Fibroblast of lung (primary cell): ENCODE results near the gene CCT5. TPM values are rescaled to one million over a fixed set of nuclear protein-coding genes. Genes with fewer than 3 reads are reported as not detected.

Experiments
- DNase-seq, 2 donors: peaks; one replicate each; pipeline versions ENCODE4 v3.0.0 to v3.0.0-alpha.2; 2010; ENCODE audit warnings: low read depth in 2 of 2
- H2AFZ ChIP-seq: 2 replicates; pipeline ENCODE4 v1.5.1; 2012; ENCODE audit warnings: low read length, control low read depth, inconsistent platforms
- H3K27ac ChIP-seq: 2 replicates; pipeline ENCODE4 v1.5.1; 2011; ENCODE audit warnings: low read length, control low read depth; ENCODE audit not compliant: insufficient read depth
- H3K27me3 ChIP-seq: 2 replicates; pipeline ENCODE4 v1.5.1; 2011; ENCODE audit warnings: mild to moderate bottlenecking, low read length; ENCODE audit not compliant: control insufficient read depth, insufficient read depth
- H3K36me3 ChIP-seq: 2 replicates; pipeline ENCODE4 v1.5.1; 2011; ENCODE audit warnings: low read length; ENCODE audit not compliant: control insufficient read depth, insufficient read depth
- H3K4me1 ChIP-seq: 2 replicates; pipeline ENCODE4 v1.5.1; 2011; ENCODE audit warnings: low read length; ENCODE audit not compliant: control insufficient read depth, insufficient read depth; ENCODE audit errors: extremely low read depth
- H3K4me2 ChIP-seq: 2 replicates; pipeline ENCODE4 v1.5.1; 2011; ENCODE audit warnings: low read length, control low read depth; ENCODE audit not compliant: insufficient read depth; ENCODE audit errors: extremely low read depth
- H3K4me3 ChIP-seq, 4 experiments: fragments of 200-600 bp in 1 of 4; sonication (generic) in 1 of 4; replicated peaks in 1 of 4; 2 replicates each; pipeline ENCODE4 v1.5.1; 2011 to 2016; ENCODE audit warnings: low read length in 4 of 4, low read depth in 3 of 4, mild to moderate bottlenecking in 3 of 4, control low read depth in 2 of 4, inconsistent platforms in 1 of 4, mixed read lengths in 1 of 4; ENCODE audit not compliant: insufficient read depth in 1 of 4; ENCODE audit errors: control extremely low read depth in 1 of 4
- H3K79me2 ChIP-seq: 2 replicates; pipeline ENCODE4 v1.5.1; 2012; ENCODE audit warnings: mild to moderate bottlenecking, low read length, inconsistent platforms; ENCODE audit not compliant: control insufficient read depth, insufficient read depth
- H3K9ac ChIP-seq: 2 replicates; pipeline ENCODE4 v1.5.1; 2011; ENCODE audit warnings: mild to moderate bottlenecking, low read length, control low read depth; ENCODE audit not compliant: insufficient read depth
- H3K9me3 ChIP-seq: 2 replicates; pipeline ENCODE4 v1.5.1; 2012; ENCODE audit warnings: low read depth, low read length; ENCODE audit not compliant: control insufficient read depth, insufficient read depth
- H4K20me1 ChIP-seq: 2 replicates; pipeline ENCODE4 v1.5.1; 2011; ENCODE audit warnings: low read length; ENCODE audit not compliant: control insufficient read depth, insufficient read depth; ENCODE audit errors: extremely low read depth
- CTCF ChIP-seq, 2 donors: IDR thresholded peaks in 1 of 2; conservative IDR thresholded peaks in 1 of 2; 1 replicate in 1 of 2; 2 replicates in 1 of 2; pipeline ENCODE4 v1.5.1; 2011 to 2012; ENCODE audit warnings: low read length in 2 of 2, control low read depth in 1 of 2, inconsistent platforms in 1 of 2, low read depth in 1 of 2, mild to moderate bottlenecking in 1 of 2
- EZH2 ChIP-seq: IDR thresholded peaks from 2 replicates; pipeline ENCODE4 v1.5.1; 2012; ENCODE audit warnings: low read length, control low read depth, mild to moderate bottlenecking; ENCODE audit errors: missing control alignments
- polyA plus RNA-seq, 2 donors: library from polyadenylated mRNA; depleted of rRNA in 1 of 2; stranded (reverse) in 1 of 2; unstranded in 1 of 2; fragments of >200 nt; gene quantifications; 2 replicates each; pipeline ENCODE4 v1.2.1, GENCODE V29; 2011 to 2012; ENCODE audit warnings: missing spikeins in 1 of 2
- total RNA-seq: library from RNA; depleted of rRNA; stranded (reverse); fragments of >200 nt; gene quantifications from 2 replicates; pipeline ENCODE4 v1.2.1, GENCODE V29; 2014

CCT5 gene
- total and polyA plus RNA-seq, 2 donors (not counting 1 experiment from before 2014, with no cell fraction given): 341 to 406 TPM

DNA sequence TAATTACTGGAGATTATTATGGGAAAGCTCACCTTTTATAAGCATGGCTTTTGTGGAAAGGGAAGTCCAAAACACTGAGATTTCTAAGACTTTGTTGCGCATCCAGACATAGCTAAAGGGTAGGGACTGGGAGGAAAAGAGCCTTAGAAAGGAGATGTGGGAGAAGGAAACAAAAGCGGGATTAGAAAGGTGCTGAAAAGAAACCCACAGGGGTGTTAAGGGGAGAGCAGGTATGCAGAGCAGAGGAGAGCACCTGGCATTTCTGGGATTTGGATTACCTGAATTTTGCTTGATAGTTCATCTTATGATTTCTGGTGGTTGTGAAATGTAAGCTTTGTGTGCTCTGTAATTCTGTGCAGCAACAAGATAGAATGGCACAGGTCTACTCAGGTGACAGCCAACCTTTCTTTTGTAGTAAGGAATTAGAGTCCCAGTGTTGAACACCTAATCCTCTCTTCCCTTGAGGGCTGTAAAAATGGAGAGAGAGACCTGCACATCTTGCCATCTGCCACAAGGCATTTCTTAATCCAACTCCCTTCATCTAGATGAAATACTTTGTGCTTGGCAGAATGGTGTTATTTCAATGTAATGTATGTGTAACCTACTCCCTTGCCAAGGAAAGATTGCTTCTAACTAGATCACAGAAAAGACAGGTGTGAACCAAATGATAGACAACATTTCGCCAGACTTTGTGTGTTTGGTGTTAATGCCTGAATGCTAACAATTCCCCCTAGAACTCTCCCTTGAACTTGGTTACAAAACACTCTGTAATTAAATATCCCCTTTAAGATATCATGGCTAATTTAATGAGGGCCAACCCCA lies 47.8 kb upstream of the CCT5 start:
- Histone ChIP-seq H4K20me1 (no peaks in the 10 kb centered on the region), H3K4me3 (no peak overlapping the region), H3K27ac (no peak overlapping the region), H3K79me2 (no peaks in the 10 kb centered on the region), H3K4me2 (no peak overlapping the region), H3K9ac (no peak overlapping the region), H2AFZ (no peak overlapping the region), H3K27me3 (no peaks in the 10 kb centered on the region), H3K36me3 (no peaks in the 10 kb centered on the region), H3K4me1 (no peaks in the 10 kb centered on the region), H3K9me3 (no peaks in the 10 kb centered on the region)
- TF ChIP-seq CTCF (conservative IDR thresholded peaks at IDR 0.05 in 1 of 2, IDR thresholded peaks at IDR 0.05 in 1 of 2; ENCODE audit: low read depth in 1 of 2, low read length in 2 of 2): no peak
- TF ChIP-seq EZH2: no peak
- no peak for DNase-seq

GRCh38 chr5:10209004-10209403 lies 41.1 kb upstream of the CCT5 start:
- H3K4me3 ChIP-seq: no peak overlapping the region
- TF ChIP-seq EZH2 (no peak), CTCF (conservative IDR thresholded peaks at IDR 0.05 in 1 of 2, IDR thresholded peaks at IDR 0.05 in 1 of 2; ENCODE audit: low read depth in 1 of 2, low read length in 2 of 2) (no peak)
- DNase-seq: no peak
- no peak overlapping the region for H3K4me2 ChIP-seq
- no peak overlapping the region for H3K9ac ChIP-seq
- H3K9me3 ChIP-seq: no peaks in the 10 kb centered on the region
- no peaks in the 10 kb centered on the region for H4K20me1 ChIP-seq
- peaks cover 5% of the 10 kb centered on the region for H3K4me1 ChIP-seq
- H3K36me3 ChIP-seq: no peaks in the 10 kb centered on the region
- no peak overlapping the region for H2AFZ ChIP-seq
- no peaks in the 10 kb centered on the region for H3K79me2 ChIP-seq
- H3K27ac ChIP-seq: no peak overlapping the region
- H3K27me3 ChIP-seq: no peaks in the 10 kb centered on the region

DNA sequence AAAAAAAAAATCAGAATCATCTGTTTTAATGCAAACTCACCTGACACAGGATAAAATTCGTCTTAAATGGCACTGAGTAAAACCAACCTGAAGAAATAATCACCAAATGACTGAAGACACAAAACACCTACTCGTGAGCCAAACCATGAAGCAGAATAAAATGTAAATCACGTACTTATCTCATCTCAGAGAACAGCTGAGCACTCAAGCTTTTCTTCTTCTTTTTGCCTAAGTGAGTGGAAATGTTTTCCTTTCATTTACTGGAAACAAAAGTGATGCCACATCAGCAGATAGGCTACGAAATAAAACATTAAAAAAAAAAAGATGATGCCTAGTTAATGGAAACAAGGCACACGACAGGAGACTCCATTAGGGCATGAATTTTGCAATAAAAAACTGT lies 36.8 kb upstream of the CCT5 start:
- Histone ChIP-seq H3K9me3 (no peaks in the 10 kb centered on the region), H3K79me2 (no peaks in the 10 kb centered on the region), H2AFZ (no peak overlapping the region), H3K4me1 (peaks cover 6% of the 10 kb centered on the region), H3K4me3 (no peak overlapping the region), H3K36me3 (no peaks in the 10 kb centered on the region), H3K9ac (no peak overlapping the region), H4K20me1 (no peaks in the 10 kb centered on the region), H3K4me2 (no peak overlapping the region), H3K27me3 (no peaks in the 10 kb centered on the region), H3K27ac (no peak overlapping the region)
- DNase-seq: no peak
- TF ChIP-seq CTCF (conservative IDR thresholded peaks at IDR 0.05 in 1 of 2, IDR thresholded peaks at IDR 0.05 in 1 of 2; ENCODE audit: low read depth in 1 of 2, low read length in 2 of 2) (no peak), EZH2 (no peak)
